Body of pancreas (tissue), 4 donors: ENCODE measurements around the gene STOML2. TPM values are rescaled to one million over a fixed set of nuclear protein-coding genes. Genes with fewer than 3 reads are reported as not detected.

ENCODE experiments used
- ATAC-seq: fragments of 150-250 bp; one replicate; pipeline ENCODE4 v1.9.1; 2016
- DNase-seq, 4 donors: peaks; one replicate each; pipeline ENCODE4 v3.0.0-alpha.2; 2019
- H3K27ac ChIP-seq, 4 donors: fragments of 200-600 bp; sonication (generic); 1 replicate in 3 of 4; 2 replicates in 1 of 4; pipeline versions ENCODE4 v1.5.1 to v1.6.1; 2016 to 2019; ENCODE audit warnings: mild to moderate bottlenecking in 1 of 4, mixed read lengths in 1 of 4, moderate library complexity in 1 of 4
- H3K27me3 ChIP-seq, 2 donors: fragments of 200-600 bp; sonication (generic); one replicate each; pipeline ENCODE4 v1.6.0; 2016; ENCODE audit warnings: mild to moderate bottlenecking in 1 of 2
- H3K36me3 ChIP-seq, 2 donors: fragments of 200-600 bp; sonication (generic); replicated peaks in 1 of 2; 2 replicates each; pipeline ENCODE4 v1.5.1; 2016; ENCODE audit warnings: low read depth in 2 of 2; ENCODE audit not compliant: insufficient read depth in 1 of 2
- H3K4me1 ChIP-seq: fragments of 200-600 bp; sonication (generic); one replicate; pipeline ENCODE4 v1.6.0; 2016
- H3K4me3 ChIP-seq, 2 donors: fragments of 200-600 bp; sonication (generic); 1 replicate in 1 of 2; 2 replicates in 1 of 2; pipeline ENCODE4 v1.5.1; 2016 to 2019
- H3K9me3 ChIP-seq, 3 donors: fragments of 200-600 bp; sonication (generic); 1 replicate in 2 of 3; 2 replicates in 1 of 3; pipeline ENCODE4 v1.5.1; 2016
- CTCF ChIP-seq, 7 experiments: fragments of 450-650 bp in 4 of 7; fragments of 200-600 bp in 3 of 7; sonication (generic) in 3 of 7; IDR thresholded peaks; one replicate each; pipeline ENCODE4 v1.5.1; 2016 to 2019; ENCODE audit warnings: antibody characterized with exemption in 7 of 7
- POLR2A ChIP-seq, 3 donors: fragments of 450-650 bp; IDR thresholded peaks; one replicate each; pipeline ENCODE4 v1.6.1; 2016; ENCODE audit warnings: antibody characterized with exemption in 3 of 3, mild to moderate bottlenecking in 2 of 3
- WGBS, 2 donors: methylation state at CpG; one replicate each; pipeline ENCODE4 v1.1.5; 2017; 5-methylcytosine and 5-hydroxymethylcytosine counted together
- intact Hi-C: fragments of 100-400 bp; cut with DNase I; formaldehyde crosslinking; loops from one replicate; pipeline ENCODE4 v1.15.1; 2023
- total RNA-seq, 2 donors: library from RNA; depleted of rRNA; stranded (reverse); fragments of >200 nt; gene quantifications; one replicate each; pipeline ENCODE4 v1.1.0, GENCODE V29; 2016

STOML2 gene
- total RNA-seq, 2 donors from 2014 or later, result 38.9 to 43.6 TPM

GRCh38 chr9:35079426-35080341 is 23.2 kb downstream of the STOML2 start, which contains the start of gene FANCG:
Gene FANCG (minus strand): TSS chr9:35079942. CDS start chr9:35079524, 418 bp downstream.
- Histone ChIP-seq H3K4me3 (peak within 1 kb of the TSS; percentile 84 to 95), H3K36me3 (no peaks in the 10 kb centered on the region), H3K4me1 (peaks cover 20% of the 10 kb centered on the region), H3K27ac (peak within 1 kb of the TSS; percentile 41 to 81 (median 64)), H3K9me3 (no peaks in the 10 kb centered on the region), H3K27me3 (no peaks in the 10 kb centered on the region)
- 0% methylated on average over 12 to 67 of the region's 67 CpGs for WGBS, 2 donors
- ATAC-seq, result peak; percentile 97
- intact Hi-C loops, result no loop called here
- DNase-seq, result peak; percentile 87 to 92 (median 90)
- TF ChIP-seq POLR2A (IDR thresholded peaks at IDR 0.05) (peak; percentile 12 to 53 (median 53)), CTCF (IDR thresholded peaks at IDR 0.05) (peak in 1 of 7 experiments; percentile 23)

DNA sequence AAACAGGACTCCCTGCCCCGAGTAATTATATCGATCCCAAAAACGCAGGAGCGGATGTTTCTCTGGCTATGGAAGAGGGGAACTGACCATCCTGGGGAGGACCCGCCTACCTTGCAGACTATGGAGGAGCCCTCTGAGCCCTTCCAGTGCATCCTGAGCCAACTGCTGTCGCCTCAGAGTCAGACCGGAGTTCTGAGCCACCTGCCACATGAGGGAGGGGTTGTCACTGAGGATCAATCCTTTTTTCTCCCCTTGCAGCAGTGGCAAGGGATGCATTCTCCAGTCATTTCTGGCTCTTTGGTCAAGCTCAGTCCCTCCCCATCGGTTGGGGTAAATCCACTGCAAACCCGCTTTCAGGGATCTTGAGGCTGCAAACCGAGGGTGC is 23.9 kb downstream of the STOML2 start:
- H3K9me3 ChIP-seq, result no peaks in the 10 kb centered on the region
- peak overlapping the region; percentile 84 to 95 for H3K4me3 ChIP-seq
- intact Hi-C loops, result no loop called here
- peak overlapping the region in 3 of 4 donors; percentile 41 to 81 (median 65) for H3K27ac ChIP-seq
- H3K27me3 ChIP-seq, result no peaks in the 10 kb centered on the region
- no peak for TF ChIP-seq CTCF (IDR thresholded peaks at IDR 0.05)
- no peak for TF ChIP-seq POLR2A (IDR thresholded peaks at IDR 0.05)
- H3K4me1 ChIP-seq, result peaks cover 20% of the 10 kb centered on the region
- 1 to 7% methylated on average over 9 to 10 of the region's 10 CpGs for WGBS, 2 donors
- no peaks in the 10 kb centered on the region for H3K36me3 ChIP-seq
- ATAC-seq, result no peak
- DNase-seq, result no peak

GRCh38 chr9:35078066-35078465 is 24.9 kb downstream of the STOML2 start:
- Histone ChIP-seq H3K4me3 (no peak overlapping the region), H3K27me3 (no peaks in the 10 kb centered on the region), H3K9me3 (no peaks in the 10 kb centered on the region), H3K27ac (no peak overlapping the region), H3K4me1 (peaks cover 24% of the 10 kb centered on the region), H3K36me3 (no peaks in the 10 kb centered on the region)
- DNase-seq, result no peak
- ATAC-seq, result no peak
- intact Hi-C loops, result no loop called here
- no peak for TF ChIP-seq CTCF (IDR thresholded peaks at IDR 0.05)
- no peak for TF ChIP-seq POLR2A (IDR thresholded peaks at IDR 0.05)
- 63 to 71% methylated on average over 3 to 4 of the region's 4 CpGs for WGBS, 2 donors

- TF ChIP-seq POLR2A (IDR thresholded peaks at IDR 0.05) (no peak), CTCF (IDR thresholded peaks at IDR 0.05) (no peak)
- ATAC-seq (no peak), DNase-seq (no peak)
- no peaks in the 10 kb centered on the region for H3K27me3 ChIP-seq
- no peaks in the 10 kb centered on the region for H3K36me3 ChIP-seq
- WGBS, 2 donors, result 94 to 100% methylated on average over 3 to 4 of the region's 4 CpGs
- no peak overlapping the region for H3K27ac ChIP-seq
- intact Hi-C loops, result no loop called here
- H3K4me1 ChIP-seq, result peaks cover 27% of the 10 kb centered on the region
- H3K9me3 ChIP-seq, result no peaks in the 10 kb centered on the region
- no peak overlapping the region for H3K4me3 ChIP-seq
These were observed 26.1 kb downstream of the STOML2 start for GRCh38 chr9:35076848-35077247.
